Mammary epithelial cell (primary cell): Measurements from ENCODE around the gene ANGPT4.

Experiments
- EZH2 ChIP-seq: IDR thresholded peaks from 2 replicates; pipeline ENCODE4 v1.6.1; 2012; ENCODE audit warnings: low read length, inconsistent platforms, borderline replicate concordance
- TF ChIP-seq, protein P1 (sequence below), 2 donors: IDR thresholded peaks in 1 of 2; conservative IDR thresholded peaks in 1 of 2; 2 replicates each; pipeline ENCODE4 v1.5.1; 2011 to 2012; ENCODE audit warnings: inconsistent platforms in 2 of 2, low read length in 2 of 2, mild to moderate bottlenecking in 2 of 2, control low read depth in 1 of 2, low read depth in 1 of 2; ENCODE audit not compliant: insufficient read depth in 1 of 2; ENCODE audit errors: extremely low read depth in 1 of 2

DNA sequence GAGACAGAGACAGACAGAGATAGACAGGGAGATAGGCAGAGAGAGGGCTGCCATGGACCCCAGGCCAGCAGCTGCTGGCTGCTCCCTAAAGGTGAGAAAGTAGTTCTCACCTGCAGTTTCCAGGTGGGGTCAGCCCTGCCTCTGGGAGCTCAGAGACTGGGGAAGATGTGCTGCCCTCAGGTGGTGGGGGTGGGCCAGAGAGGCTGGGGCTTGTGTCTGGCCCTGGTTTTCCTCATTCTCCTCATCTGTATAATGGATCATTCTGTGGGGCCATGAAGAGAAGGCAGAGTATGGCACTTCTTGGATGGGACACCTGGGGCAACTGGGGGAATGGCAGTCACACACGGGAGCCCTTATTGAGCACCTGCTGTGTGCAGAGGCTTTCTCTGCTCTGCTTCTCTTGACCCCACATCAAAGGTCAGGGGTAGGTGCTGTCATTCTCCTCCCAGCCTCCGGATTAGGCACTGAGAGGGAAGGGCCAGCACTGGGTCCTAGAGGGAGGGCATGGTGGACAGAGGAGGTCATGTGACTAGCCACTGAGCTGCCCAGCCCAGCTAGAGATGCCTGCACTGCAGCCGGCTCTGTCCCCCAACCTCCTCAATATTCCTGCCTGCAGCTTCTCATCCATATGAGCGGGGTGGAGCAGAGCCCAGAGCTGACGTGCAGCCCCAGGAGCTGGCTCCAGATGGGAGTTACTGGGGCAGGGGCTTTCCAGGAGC is 4.1 kb downstream of the ANGPT4 start:
- TF ChIP-seq, protein P1, sequence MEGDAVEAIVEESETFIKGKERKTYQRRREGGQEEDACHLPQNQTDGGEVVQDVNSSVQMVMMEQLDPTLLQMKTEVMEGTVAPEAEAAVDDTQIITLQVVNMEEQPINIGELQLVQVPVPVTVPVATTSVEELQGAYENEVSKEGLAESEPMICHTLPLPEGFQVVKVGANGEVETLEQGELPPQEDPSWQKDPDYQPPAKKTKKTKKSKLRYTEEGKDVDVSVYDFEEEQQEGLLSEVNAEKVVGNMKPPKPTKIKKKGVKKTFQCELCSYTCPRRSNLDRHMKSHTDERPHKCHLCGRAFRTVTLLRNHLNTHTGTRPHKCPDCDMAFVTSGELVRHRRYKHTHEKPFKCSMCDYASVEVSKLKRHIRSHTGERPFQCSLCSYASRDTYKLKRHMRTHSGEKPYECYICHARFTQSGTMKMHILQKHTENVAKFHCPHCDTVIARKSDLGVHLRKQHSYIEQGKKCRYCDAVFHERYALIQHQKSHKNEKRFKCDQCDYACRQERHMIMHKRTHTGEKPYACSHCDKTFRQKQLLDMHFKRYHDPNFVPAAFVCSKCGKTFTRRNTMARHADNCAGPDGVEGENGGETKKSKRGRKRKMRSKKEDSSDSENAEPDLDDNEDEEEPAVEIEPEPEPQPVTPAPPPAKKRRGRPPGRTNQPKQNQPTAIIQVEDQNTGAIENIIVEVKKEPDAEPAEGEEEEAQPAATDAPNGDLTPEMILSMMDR (conservative IDR thresholded peaks at IDR 0.05 in 1 of 2, IDR thresholded peaks at IDR 0.05 in 1 of 2; ENCODE audit: extremely low read depth in 1 of 2, insufficient read depth in 1 of 2, low read depth in 1 of 2, low read length in 2 of 2): no peak
- no peak for TF ChIP-seq EZH2
